Measurements from ENCODE around the gene KANSL1. TPM values are rescaled to one million over a fixed set of nuclear protein-coding genes. Genes with fewer than 3 reads are reported as not detected.

KANSL1 gene
- total and polyA plus RNA-seq, 2 donors (not counting 1 experiment from before 2014, with no cell fraction given), result 36.8 to 233 TPM

DNA sequence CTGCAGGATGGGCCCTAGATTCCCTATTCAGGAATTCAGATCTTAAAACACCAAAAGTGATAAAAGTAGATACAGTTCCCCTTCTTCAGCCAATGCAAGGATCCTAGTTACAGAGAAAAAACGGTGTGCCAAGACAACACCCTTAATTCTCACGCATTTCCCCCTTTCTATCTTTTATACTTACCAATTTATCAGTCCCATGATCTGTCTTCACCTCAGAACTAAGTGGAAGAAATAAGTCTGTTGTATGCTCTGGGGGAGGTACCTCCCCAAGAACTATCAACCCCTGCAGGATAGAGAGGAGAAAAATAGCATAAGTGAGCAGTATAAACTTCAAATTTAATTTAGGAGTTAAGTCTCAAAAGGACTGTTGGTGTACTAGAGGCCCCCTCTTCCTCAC, 111.0 kb downstream of the KANSL1 start:
- TF ChIP-seq, protein P1, sequence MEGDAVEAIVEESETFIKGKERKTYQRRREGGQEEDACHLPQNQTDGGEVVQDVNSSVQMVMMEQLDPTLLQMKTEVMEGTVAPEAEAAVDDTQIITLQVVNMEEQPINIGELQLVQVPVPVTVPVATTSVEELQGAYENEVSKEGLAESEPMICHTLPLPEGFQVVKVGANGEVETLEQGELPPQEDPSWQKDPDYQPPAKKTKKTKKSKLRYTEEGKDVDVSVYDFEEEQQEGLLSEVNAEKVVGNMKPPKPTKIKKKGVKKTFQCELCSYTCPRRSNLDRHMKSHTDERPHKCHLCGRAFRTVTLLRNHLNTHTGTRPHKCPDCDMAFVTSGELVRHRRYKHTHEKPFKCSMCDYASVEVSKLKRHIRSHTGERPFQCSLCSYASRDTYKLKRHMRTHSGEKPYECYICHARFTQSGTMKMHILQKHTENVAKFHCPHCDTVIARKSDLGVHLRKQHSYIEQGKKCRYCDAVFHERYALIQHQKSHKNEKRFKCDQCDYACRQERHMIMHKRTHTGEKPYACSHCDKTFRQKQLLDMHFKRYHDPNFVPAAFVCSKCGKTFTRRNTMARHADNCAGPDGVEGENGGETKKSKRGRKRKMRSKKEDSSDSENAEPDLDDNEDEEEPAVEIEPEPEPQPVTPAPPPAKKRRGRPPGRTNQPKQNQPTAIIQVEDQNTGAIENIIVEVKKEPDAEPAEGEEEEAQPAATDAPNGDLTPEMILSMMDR (IDR thresholded peaks at IDR 0.05), result no peak
- no peak for TF ChIP-seq EZH2 (IDR thresholded peaks at IDR 0.05; ENCODE audit: borderline replicate concordance, insufficient read depth, low read depth, low read length, poor library complexity, severe bottlenecking)
- ChIA-PET CTCF (interaction anchor here (1.1 to 1.2 kb wide), 2 partner anchors 9 to 131 kb away, joined by 3 read pairs; no protein-coding TSS in a partner anchor), POLR2A (interaction anchor here (0.5 kb wide), 1 partner anchor 47 kb away, joined by 7 read pairs; no protein-coding TSS in a partner anchor)
- no peak overlapping the region for H3K9ac ChIP-seq (ENCODE audit: low read length)
- H3K4me1 ChIP-seq (ENCODE audit: control insufficient read depth in 2 of 2, insufficient read depth in 2 of 2, low read length in 2 of 2), result no peaks in the 10 kb centered on the region
- H3K9me3 ChIP-seq (ENCODE audit: control extremely low read depth in 1 of 3, control insufficient read depth in 2 of 3, insufficient read depth in 1 of 3, low read length in 2 of 3), result no peaks in the 10 kb centered on the region
- H3K27ac ChIP-seq (ENCODE audit: low read length in 2 of 2), result peak overlapping the region in 1 of 2 donors; percentile 2
- Mint-ChIP-seq H3K27ac (no peak overlapping the region), H3K4me3 (no peak overlapping the region), H3K4me1 (peaks cover 20% of the 10 kb centered on the region), H3K27me3 (no peaks in the 10 kb centered on the region), H3K9me3 (ENCODE audit: insufficient read depth) (no peaks in the 10 kb centered on the region)
- no CpG with 5 or more reads among the region's 2 CpGs for WGBS (ENCODE audit: insufficient coverage)
- ATAC-seq (ENCODE audit: low read depth) (no peak), DNase-seq (no peak)
- intact Hi-C loops (cut with micrococcal nuclease), result no loop called here
- peaks cover 49% of the 10 kb centered on the region for H4K20me1 ChIP-seq (ENCODE audit: control insufficient read depth, insufficient read depth, low read length, poor library complexity, severe bottlenecking)
- no peak overlapping the region for H3K4me3 ChIP-seq (ENCODE audit: control extremely low read depth in 1 of 5, extremely low read depth in 1 of 5, insufficient read depth in 1 of 5, low read depth in 2 of 5, low read length in 4 of 5)
- peaks cover 6 to 42% of the 10 kb centered on the region in 2 experiments for H3K36me3 ChIP-seq (replicated peaks in 1 of 2; ENCODE audit: control extremely low read depth in 1 of 2, control insufficient read depth in 1 of 2, extremely low read depth in 1 of 2, insufficient read depth in 2 of 2, low read length in 1 of 2)
- peaks cover 67% of the 10 kb centered on the region for H3K79me2 ChIP-seq (ENCODE audit: control insufficient read depth, insufficient read depth, low read length)
- H2AFZ ChIP-seq (ENCODE audit: insufficient read depth, low read depth, low read length, poor library complexity, severe bottlenecking), result no peak overlapping the region
- H3K4me2 ChIP-seq (replicated peaks; ENCODE audit: low read depth, low read length, poor library complexity, severe bottlenecking), result no peak overlapping the region
- no peaks in the 10 kb centered on the region for H3K27me3 ChIP-seq (replicated peaks in 1 of 4; ENCODE audit: control extremely low read depth in 1 of 4, control insufficient read depth in 3 of 4, insufficient read depth in 4 of 4, low read length in 3 of 4)

DNA sequence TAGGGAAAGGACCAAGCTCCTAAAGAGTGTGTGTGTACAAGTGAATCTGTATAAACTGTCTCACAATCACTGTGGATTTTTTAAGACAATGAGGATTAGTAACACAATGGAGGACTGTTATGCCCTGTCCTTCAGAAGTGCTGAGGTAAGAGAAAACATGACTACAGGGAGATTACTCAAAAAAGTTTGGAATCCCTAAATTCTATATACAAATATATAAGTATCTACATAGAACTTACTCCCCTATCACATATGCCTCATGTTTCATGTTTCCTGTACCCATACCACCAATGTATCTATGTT, 112.3 kb downstream of the KANSL1 start:
- Histone ChIP-seq H3K9ac (ENCODE audit: low read length) (no peak overlapping the region), H4K20me1 (ENCODE audit: control insufficient read depth, insufficient read depth, low read length, poor library complexity, severe bottlenecking) (peaks cover 49% of the 10 kb centered on the region), H3K79me2 (ENCODE audit: control insufficient read depth, insufficient read depth, low read length) (peaks cover 58% of the 10 kb centered on the region), H3K27ac (ENCODE audit: low read length in 2 of 2) (no peak overlapping the region), H3K4me2 (replicated peaks; ENCODE audit: low read depth, low read length, poor library complexity, severe bottlenecking) (no peak overlapping the region), H3K36me3 (replicated peaks in 1 of 2; ENCODE audit: control extremely low read depth in 1 of 2, control insufficient read depth in 1 of 2, extremely low read depth in 1 of 2, insufficient read depth in 2 of 2, low read length in 1 of 2) (peaks cover 6 to 30% of the 10 kb centered on the region in 2 experiments), H3K27me3 (replicated peaks in 1 of 4; ENCODE audit: control extremely low read depth in 1 of 4, control insufficient read depth in 3 of 4, insufficient read depth in 4 of 4, low read length in 3 of 4) (no peaks in the 10 kb centered on the region), H3K4me1 (ENCODE audit: control insufficient read depth in 2 of 2, insufficient read depth in 2 of 2, low read length in 2 of 2) (no peaks in the 10 kb centered on the region), H3K4me3 (ENCODE audit: control extremely low read depth in 1 of 5, extremely low read depth in 1 of 5, insufficient read depth in 1 of 5, low read depth in 2 of 5, low read length in 4 of 5) (no peak overlapping the region), H2AFZ (ENCODE audit: insufficient read depth, low read depth, low read length, poor library complexity, severe bottlenecking) (no peak overlapping the region), H3K9me3 (ENCODE audit: control extremely low read depth in 1 of 3, control insufficient read depth in 2 of 3, insufficient read depth in 1 of 3, low read length in 2 of 3) (no peaks in the 10 kb centered on the region)
- ChIA-PET CTCF (interaction anchor here (1.1 kb wide), 1 partner anchor 132 kb away, joined by 3 read pairs; no protein-coding TSS in a partner anchor), POLR2A (no interaction called here)
- intact Hi-C loops (cut with micrococcal nuclease), result loop anchor here (2.0 kb wide), 1 partner anchor 14 kb away; no protein-coding TSS in a partner anchor
- TF ChIP-seq, protein P1 (IDR thresholded peaks at IDR 0.05), result no peak
- no peak for TF ChIP-seq EZH2 (IDR thresholded peaks at IDR 0.05; ENCODE audit: borderline replicate concordance, insufficient read depth, low read depth, low read length, poor library complexity, severe bottlenecking)
- no peak overlapping the region for H3K4me3 Mint-ChIP-seq
- no peak for ATAC-seq (ENCODE audit: low read depth)
- H3K4me1 Mint-ChIP-seq, result peaks cover 13% of the 10 kb centered on the region
- no peak overlapping the region for H3K27ac Mint-ChIP-seq
- H3K9me3 Mint-ChIP-seq (ENCODE audit: insufficient read depth), result no peaks in the 10 kb centered on the region
- no peaks in the 10 kb centered on the region for H3K27me3 Mint-ChIP-seq
- no peak for DNase-seq
